Tibial artery (tissue), 4 donors: Measurements from ENCODE around the gene BCAR3.

Experiments used
- DNase-seq, 2 donors: peaks; one replicate each; pipeline ENCODE4 v3.0.0-alpha.2; 2019
- H3K27ac ChIP-seq, 2 donors: fragments of 200-600 bp; sonication (generic) in 1 of 2; 1 replicate in 1 of 2; 2 replicates in 1 of 2; pipeline ENCODE4 v1.5.1; 2018 to 2019; ENCODE audit warnings: mild to moderate bottlenecking in 1 of 2
- H3K27me3 ChIP-seq, 2 donors: fragments of 200-600 bp; sonication (generic) in 1 of 2; one replicate each; pipeline versions ENCODE4 v1.5.1 to v1.6.0; 2016 to 2019
- H3K36me3 ChIP-seq, 3 donors: fragments of 200-600 bp; sonication (generic) in 2 of 3; one replicate each; pipeline ENCODE4 v1.5.1; 2016 to 2019; ENCODE audit warnings: mild to moderate bottlenecking in 2 of 3
- H3K4me1 ChIP-seq, 4 donors: fragments of 200-600 bp; sonication (generic) in 2 of 4; 1 replicate in 3 of 4; 2 replicates in 1 of 4; pipeline ENCODE4 v1.5.1; 2016 to 2019
- H3K4me3 ChIP-seq, 2 donors: fragments of 200-600 bp; sonication (generic) in 1 of 2; 1 replicate in 1 of 2; 2 replicates in 1 of 2; pipeline ENCODE4 v1.5.1; 2018 to 2019; ENCODE audit warnings: mild to moderate bottlenecking in 2 of 2
- H3K9me3 ChIP-seq, 3 donors: fragments of 200-600 bp; sonication (generic) in 1 of 3; one replicate each; pipeline ENCODE4 v1.5.1; 2016 to 2019
- intact Hi-C: fragments of 100-400 bp; cut with DNase I; formaldehyde crosslinking; loops from one replicate; pipeline ENCODE4 v1.15.0; 2023; ENCODE audit warnings: low total_unique reads
- TF ChIP-seq, protein P1 (sequence below), 2 experiments: fragments of 200-600 bp in 1 of 2; fragments of 450-650 bp in 1 of 2; IDR thresholded peaks; one replicate each; pipeline ENCODE4 v1.5.1; 2017 to 2019; ENCODE audit warnings: antibody characterized with exemption in 2 of 2, mild to moderate bottlenecking in 1 of 2, moderate library complexity in 1 of 2

BCAR3 gene

GRCh38 chr1:93716941-93717368 lies 35.3 kb upstream of the BCAR3 start:
- peaks cover 0 to 33% (median 25%) of the 10 kb centered on the region in 4 donors for H3K4me1 ChIP-seq
- H3K9me3 ChIP-seq, result no peaks in the 10 kb centered on the region
- no peaks in the 10 kb centered on the region for H3K36me3 ChIP-seq
- no peak overlapping the region for H3K27ac ChIP-seq
- no peak overlapping the region for H3K4me3 ChIP-seq
- H3K27me3 ChIP-seq, result no peaks in the 10 kb centered on the region
- no peak for DNase-seq
- TF ChIP-seq, protein P1, sequence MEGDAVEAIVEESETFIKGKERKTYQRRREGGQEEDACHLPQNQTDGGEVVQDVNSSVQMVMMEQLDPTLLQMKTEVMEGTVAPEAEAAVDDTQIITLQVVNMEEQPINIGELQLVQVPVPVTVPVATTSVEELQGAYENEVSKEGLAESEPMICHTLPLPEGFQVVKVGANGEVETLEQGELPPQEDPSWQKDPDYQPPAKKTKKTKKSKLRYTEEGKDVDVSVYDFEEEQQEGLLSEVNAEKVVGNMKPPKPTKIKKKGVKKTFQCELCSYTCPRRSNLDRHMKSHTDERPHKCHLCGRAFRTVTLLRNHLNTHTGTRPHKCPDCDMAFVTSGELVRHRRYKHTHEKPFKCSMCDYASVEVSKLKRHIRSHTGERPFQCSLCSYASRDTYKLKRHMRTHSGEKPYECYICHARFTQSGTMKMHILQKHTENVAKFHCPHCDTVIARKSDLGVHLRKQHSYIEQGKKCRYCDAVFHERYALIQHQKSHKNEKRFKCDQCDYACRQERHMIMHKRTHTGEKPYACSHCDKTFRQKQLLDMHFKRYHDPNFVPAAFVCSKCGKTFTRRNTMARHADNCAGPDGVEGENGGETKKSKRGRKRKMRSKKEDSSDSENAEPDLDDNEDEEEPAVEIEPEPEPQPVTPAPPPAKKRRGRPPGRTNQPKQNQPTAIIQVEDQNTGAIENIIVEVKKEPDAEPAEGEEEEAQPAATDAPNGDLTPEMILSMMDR (IDR thresholded peaks at IDR 0.05), result no peak
- intact Hi-C loops, result no loop called here

GRCh38 chr1:93716163-93716562 lies 34.5 kb upstream of the BCAR3 start:
- Histone ChIP-seq H3K9me3 (no peaks in the 10 kb centered on the region), H3K27me3 (no peaks in the 10 kb centered on the region), H3K4me3 (no peak overlapping the region), H3K4me1 (peaks cover 0 to 25% (median 17%) of the 10 kb centered on the region in 4 donors), H3K27ac (peak overlapping the region; percentile 28 to 42), H3K36me3 (no peaks in the 10 kb centered on the region)
- TF ChIP-seq, protein P1 (IDR thresholded peaks at IDR 0.05), result no peak
- no peak for DNase-seq
- intact Hi-C loops, result no loop called here

DNA sequence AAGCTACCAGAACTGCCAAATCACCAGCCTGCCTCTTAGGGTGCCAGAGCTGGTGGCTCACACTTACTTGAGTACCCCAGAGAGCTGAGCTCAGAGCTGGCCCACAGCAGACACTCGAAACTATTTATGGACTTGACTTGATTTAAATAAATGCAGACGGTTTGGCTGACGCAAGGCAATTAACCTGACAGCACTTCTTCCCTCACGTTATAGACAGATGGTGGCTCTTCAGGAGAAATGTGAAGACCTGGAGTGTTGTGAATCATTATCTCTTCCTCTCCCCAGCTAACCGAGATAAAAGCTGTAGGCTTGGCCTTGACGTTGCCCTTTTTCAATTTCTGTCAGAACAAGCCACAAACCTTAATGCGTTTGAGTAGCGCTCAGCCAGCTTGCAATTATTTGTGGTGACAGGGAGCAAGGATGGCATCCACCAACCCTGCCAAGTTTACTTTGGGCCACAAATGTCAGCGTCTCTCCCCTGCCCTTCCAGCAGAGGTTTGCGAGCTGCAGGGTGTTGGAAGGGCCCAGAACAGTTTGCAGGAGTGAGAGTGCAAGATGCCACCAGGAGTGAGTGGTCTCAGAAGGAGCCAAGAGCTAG lies 34.0 kb upstream of the BCAR3 start:
- no peaks in the 10 kb centered on the region for H3K36me3 ChIP-seq
- DNase-seq, result no peak
- TF ChIP-seq, protein P1 (IDR thresholded peaks at IDR 0.05), result no peak
- H3K27me3 ChIP-seq, result no peaks in the 10 kb centered on the region
- no peaks in the 10 kb centered on the region for H3K9me3 ChIP-seq
- intact Hi-C loops, result no loop called here
- peak overlapping the region; percentile 28 to 42 for H3K27ac ChIP-seq
- H3K4me1 ChIP-seq, result peaks cover 0 to 20% (median 13%) of the 10 kb centered on the region in 4 donors
- H3K4me3 ChIP-seq, result no peak overlapping the region

GRCh38 chr1:93714356-93714755 lies 32.7 kb upstream of the BCAR3 start:
- no peaks in the 10 kb centered on the region for H3K27me3 ChIP-seq
- no peak overlapping the region for H3K27ac ChIP-seq
- TF ChIP-seq, protein P1 (IDR thresholded peaks at IDR 0.05), result no peak
- no peaks in the 10 kb centered on the region for H3K36me3 ChIP-seq
- no peak overlapping the region for H3K4me3 ChIP-seq
- no peak for DNase-seq
- H3K4me1 ChIP-seq, result peaks cover 0 to 24% (median 13%) of the 10 kb centered on the region in 4 donors
- intact Hi-C loops, result no loop called here
- no peaks in the 10 kb centered on the region for H3K9me3 ChIP-seq

DNA sequence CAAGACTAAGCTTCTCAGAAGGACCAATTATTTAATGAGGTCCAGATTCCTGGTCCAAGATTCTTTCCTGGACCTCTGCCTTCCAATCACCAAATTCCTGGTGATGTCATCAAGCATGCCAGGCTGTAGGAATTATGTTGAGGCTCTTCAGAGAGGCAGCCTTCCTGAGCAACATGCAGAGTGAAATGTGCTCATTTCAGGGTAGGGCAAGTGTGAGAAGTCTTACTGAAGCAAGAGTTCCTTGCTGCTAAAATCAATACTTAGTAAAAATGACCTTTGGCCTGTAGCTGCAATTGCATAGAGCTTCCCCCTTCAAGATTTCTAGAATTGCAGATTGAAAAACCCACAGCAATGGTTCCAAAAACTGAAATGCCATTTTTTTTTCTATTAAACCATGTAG lies 31.7 kb upstream of the BCAR3 start:
- Histone ChIP-seq H3K4me3 (no peak overlapping the region), H3K9me3 (no peaks in the 10 kb centered on the region), H3K36me3 (no peaks in the 10 kb centered on the region), H3K4me1 (peaks cover 0 to 34% (median 17%) of the 10 kb centered on the region in 4 donors), H3K27me3 (no peaks in the 10 kb centered on the region), H3K27ac (no peak overlapping the region)
- intact Hi-C loops, result no loop called here
- TF ChIP-seq, protein P1 (IDR thresholded peaks at IDR 0.05), result no peak
- DNase-seq, result no peak
